ENCODE measurements around the gene FXYD6. TPM values are rescaled to one million over a fixed set of nuclear protein-coding genes. Genes with fewer than 3 reads are reported as not detected.

The FXYD6 gene
- total and polyA plus RNA-seq, 2 donors (not counting 1 experiment from before 2014, with no cell fraction given): not detected

DNA sequence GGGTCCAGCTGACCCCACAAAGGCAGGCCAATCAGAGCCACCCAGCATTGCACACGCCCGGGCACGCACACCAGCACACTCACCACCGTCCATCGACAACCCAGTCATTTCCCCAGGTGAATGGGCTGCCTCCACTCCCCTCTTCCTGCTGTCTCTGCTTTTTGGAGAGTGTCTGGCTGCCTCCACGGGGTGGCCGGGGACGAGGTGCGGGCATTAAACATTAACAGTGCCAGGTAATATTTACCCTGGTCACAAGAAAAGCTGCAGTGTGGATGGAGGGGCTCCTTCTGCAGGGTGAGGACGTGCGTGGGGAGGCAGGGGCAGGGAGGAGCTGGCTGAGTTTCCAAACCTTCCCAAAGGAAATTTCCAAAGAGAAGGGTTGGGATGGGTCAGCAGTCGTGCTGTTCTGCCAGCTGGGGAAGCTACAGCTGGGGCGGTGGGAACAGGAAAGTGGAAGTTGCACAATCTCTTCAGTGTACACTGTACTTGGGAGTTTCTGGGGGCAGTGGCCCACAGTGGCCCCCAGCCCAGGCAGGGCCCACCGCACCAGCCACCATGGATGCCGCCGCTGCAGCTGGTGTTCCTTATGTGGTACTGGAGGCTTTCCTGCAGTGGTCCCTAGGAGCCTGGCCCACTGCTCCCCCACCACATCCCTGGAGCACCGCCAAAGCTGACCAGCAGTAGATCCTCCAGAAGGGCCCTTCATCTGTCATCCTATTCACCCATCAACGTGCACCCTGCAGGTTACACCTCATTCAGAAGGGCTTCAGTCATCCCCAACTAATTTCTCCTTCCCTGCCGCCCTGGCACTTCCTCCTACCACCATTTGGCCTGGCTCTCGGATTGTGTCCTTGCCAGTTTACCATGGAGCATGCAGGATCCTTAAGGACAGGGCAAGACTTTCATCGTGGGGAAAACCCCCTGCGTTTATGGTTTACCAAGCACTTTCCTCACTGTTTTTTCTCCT is 51.6 kb downstream of the FXYD6 start, which contains the start of gene FXYD2:
Gene FXYD2, minus strand, starts transcription at position 174 of the 967 bp plus-strand sequence. Its CDS starts 66 bp downstream, at position 108.
- Mint-ChIP-seq H3K27ac (no peak within 1 kb of the TSS), H3K27me3 (peaks cover 40% of the 10 kb centered on the region), H3K9me3 (ENCODE audit: insufficient read depth) (no peaks in the 10 kb centered on the region), H3K4me3 (no peak within 1 kb of the TSS), H3K4me1 (peaks cover 36% of the 10 kb centered on the region)
- DNase-seq (no peak), ATAC-seq (ENCODE audit: low read depth) (no peak)
- Histone ChIP-seq H3K9me3 (ENCODE audit: control extremely low read depth in 1 of 3, control insufficient read depth in 2 of 3, insufficient read depth in 1 of 3, low read length in 2 of 3) (peaks cover 0 to 5% (median 0%) of the 10 kb centered on the region in 3 donors), H3K4me3 (ENCODE audit: control extremely low read depth in 1 of 5, extremely low read depth in 1 of 5, insufficient read depth in 1 of 5, low read depth in 2 of 5, low read length in 4 of 5) (no peak within 1 kb of the TSS), H3K36me3 (replicated peaks in 1 of 2; ENCODE audit: control extremely low read depth in 1 of 2, control insufficient read depth in 1 of 2, extremely low read depth in 1 of 2, insufficient read depth in 2 of 2, low read length in 1 of 2) (no peaks in the 10 kb centered on the region), H3K27ac (ENCODE audit: low read length in 2 of 2) (no peak within 1 kb of the TSS), H3K9ac (ENCODE audit: low read length) (no peak within 1 kb of the TSS), H3K4me2 (replicated peaks; ENCODE audit: low read depth, low read length, poor library complexity, severe bottlenecking) (peak within 1 kb of the TSS; percentile 43), H2AFZ (ENCODE audit: insufficient read depth, low read depth, low read length, poor library complexity, severe bottlenecking) (peak within 1 kb of the TSS; percentile 22), H3K4me1 (ENCODE audit: control insufficient read depth in 2 of 2, insufficient read depth in 2 of 2, low read length in 2 of 2) (peaks cover 35 to 37% of the 10 kb centered on the region in 2 donors), H3K27me3 (replicated peaks in 1 of 4; ENCODE audit: control extremely low read depth in 1 of 4, control insufficient read depth in 3 of 4, insufficient read depth in 4 of 4, low read length in 3 of 4) (peaks cover 0 to 62% (median 13%) of the 10 kb centered on the region in 4 experiments), H4K20me1 (ENCODE audit: control insufficient read depth, insufficient read depth, low read length, poor library complexity, severe bottlenecking) (no peaks in the 10 kb centered on the region), H3K79me2 (ENCODE audit: control insufficient read depth, insufficient read depth, low read length) (no peaks in the 10 kb centered on the region)
- POLR2A ChIA-PET: no interaction called here
- TF ChIP-seq EZH2 (IDR thresholded peaks at IDR 0.05; ENCODE audit: borderline replicate concordance, insufficient read depth, low read depth, low read length, poor library complexity, severe bottlenecking): no peak
- TF ChIP-seq, protein P1, sequence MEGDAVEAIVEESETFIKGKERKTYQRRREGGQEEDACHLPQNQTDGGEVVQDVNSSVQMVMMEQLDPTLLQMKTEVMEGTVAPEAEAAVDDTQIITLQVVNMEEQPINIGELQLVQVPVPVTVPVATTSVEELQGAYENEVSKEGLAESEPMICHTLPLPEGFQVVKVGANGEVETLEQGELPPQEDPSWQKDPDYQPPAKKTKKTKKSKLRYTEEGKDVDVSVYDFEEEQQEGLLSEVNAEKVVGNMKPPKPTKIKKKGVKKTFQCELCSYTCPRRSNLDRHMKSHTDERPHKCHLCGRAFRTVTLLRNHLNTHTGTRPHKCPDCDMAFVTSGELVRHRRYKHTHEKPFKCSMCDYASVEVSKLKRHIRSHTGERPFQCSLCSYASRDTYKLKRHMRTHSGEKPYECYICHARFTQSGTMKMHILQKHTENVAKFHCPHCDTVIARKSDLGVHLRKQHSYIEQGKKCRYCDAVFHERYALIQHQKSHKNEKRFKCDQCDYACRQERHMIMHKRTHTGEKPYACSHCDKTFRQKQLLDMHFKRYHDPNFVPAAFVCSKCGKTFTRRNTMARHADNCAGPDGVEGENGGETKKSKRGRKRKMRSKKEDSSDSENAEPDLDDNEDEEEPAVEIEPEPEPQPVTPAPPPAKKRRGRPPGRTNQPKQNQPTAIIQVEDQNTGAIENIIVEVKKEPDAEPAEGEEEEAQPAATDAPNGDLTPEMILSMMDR (IDR thresholded peaks at IDR 0.05): no peak
- 70% methylated on average over 22 of the region's 22 CpGs for WGBS (ENCODE audit: insufficient coverage)
- CTCF ChIA-PET: interaction anchor here (0.6 to 15.4 kb wide), 10 partner anchors 8 to 347 kb away, joined by 3 to 462 read pairs (median 4); no protein-coding TSS in a partner anchor
- intact Hi-C loops (cut with micrococcal nuclease): no loop called here

Measured in B cell (primary cell).